Fibroblast of lung (primary cell): ENCODE measurements around the gene PFKP.

Experiments used
- EZH2 ChIP-seq: IDR thresholded peaks from 2 replicates; pipeline ENCODE4 v1.5.1; 2012; ENCODE audit warnings: low read length, control low read depth, mild to moderate bottlenecking; ENCODE audit errors: missing control alignments
- TF ChIP-seq, protein P1 (sequence below), 2 donors: IDR thresholded peaks in 1 of 2; conservative IDR thresholded peaks in 1 of 2; 1 replicate in 1 of 2; 2 replicates in 1 of 2; pipeline ENCODE4 v1.5.1; 2011 to 2012; ENCODE audit warnings: low read length in 2 of 2, control low read depth in 1 of 2, inconsistent platforms in 1 of 2, low read depth in 1 of 2, mild to moderate bottlenecking in 1 of 2

- no peak for TF ChIP-seq EZH2
- TF ChIP-seq, protein P1, sequence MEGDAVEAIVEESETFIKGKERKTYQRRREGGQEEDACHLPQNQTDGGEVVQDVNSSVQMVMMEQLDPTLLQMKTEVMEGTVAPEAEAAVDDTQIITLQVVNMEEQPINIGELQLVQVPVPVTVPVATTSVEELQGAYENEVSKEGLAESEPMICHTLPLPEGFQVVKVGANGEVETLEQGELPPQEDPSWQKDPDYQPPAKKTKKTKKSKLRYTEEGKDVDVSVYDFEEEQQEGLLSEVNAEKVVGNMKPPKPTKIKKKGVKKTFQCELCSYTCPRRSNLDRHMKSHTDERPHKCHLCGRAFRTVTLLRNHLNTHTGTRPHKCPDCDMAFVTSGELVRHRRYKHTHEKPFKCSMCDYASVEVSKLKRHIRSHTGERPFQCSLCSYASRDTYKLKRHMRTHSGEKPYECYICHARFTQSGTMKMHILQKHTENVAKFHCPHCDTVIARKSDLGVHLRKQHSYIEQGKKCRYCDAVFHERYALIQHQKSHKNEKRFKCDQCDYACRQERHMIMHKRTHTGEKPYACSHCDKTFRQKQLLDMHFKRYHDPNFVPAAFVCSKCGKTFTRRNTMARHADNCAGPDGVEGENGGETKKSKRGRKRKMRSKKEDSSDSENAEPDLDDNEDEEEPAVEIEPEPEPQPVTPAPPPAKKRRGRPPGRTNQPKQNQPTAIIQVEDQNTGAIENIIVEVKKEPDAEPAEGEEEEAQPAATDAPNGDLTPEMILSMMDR (conservative IDR thresholded peaks at IDR 0.05 in 1 of 2, IDR thresholded peaks at IDR 0.05 in 1 of 2; ENCODE audit: low read depth in 1 of 2, low read length in 2 of 2): no peak
Observed at GRCh38 chr10:3097160-3097559, 29.8 kb downstream of the PFKP start.
